ENCODE data around the gene SFMBT2. TPM values are rescaled to one million over a fixed set of nuclear protein-coding genes. Genes with fewer than 3 reads are reported as not detected.

Gene SFMBT2
- total RNA-seq, 3 donors from 2014 or later (not counting 1 experiment from before 2014, with no cell fraction given) = 50.4 to 70.4 (median 52.2) TPM

GRCh38 chr10:7354330-7355047 is 56.3 kb downstream of the SFMBT2 start:
- H3K4me1 ChIP-seq (ENCODE audit: control insufficient read depth, insufficient read depth, low read length) = no peaks in the 10 kb centered on the region
- ATAC-seq (no peak), DNase-seq (no peak)
- TF ChIP-seq CTCF (IDR thresholded peaks at IDR 0.05) = no peak
- intact Hi-C loops (cut with micrococcal nuclease) = no loop called here
- no peaks in the 10 kb centered on the region for H3K9me3 ChIP-seq (ENCODE audit: control insufficient read depth, insufficient read depth, low read length)
- Mint-ChIP-seq H3K27me3 (ENCODE audit: low read depth in 2 of 2) (no peaks in the 10 kb centered on the region), H3K4me1 (peaks cover 68 to 73% of the 10 kb centered on the region in 2 donors), H3K4me3 (no peak overlapping the region), H3K27ac (peak overlapping the region; percentile 42 to 52), H3K36me3 (peaks cover 11% of the 10 kb centered on the region), H3K9me3 (no peaks in the 10 kb centered on the region)
- WGBS (ENCODE audit: insufficient coverage) = 96% methylated on average over 10 of the region's 11 CpGs
- H3K27ac ChIP-seq (ENCODE audit: low read length) = no peak overlapping the region
- no peak overlapping the region for H3K4me3 ChIP-seq (ENCODE audit: low read length)
- H3K36me3 ChIP-seq (ENCODE audit: control insufficient read depth, insufficient read depth, low read length) = peaks cover 8% of the 10 kb centered on the region
- no peaks in the 10 kb centered on the region for H3K27me3 ChIP-seq (ENCODE audit: control insufficient read depth, insufficient read depth, low read length)

GRCh38 chr10:7351894-7352293 is 58.9 kb downstream of the SFMBT2 start:
- no peaks in the 10 kb centered on the region for H3K27me3 ChIP-seq (ENCODE audit: control insufficient read depth, insufficient read depth, low read length)
- no peak overlapping the region for H3K4me3 ChIP-seq (ENCODE audit: low read length)
- Mint-ChIP-seq H3K27me3 (ENCODE audit: low read depth in 2 of 2) (no peaks in the 10 kb centered on the region), H3K4me3 (no peak overlapping the region), H3K36me3 (peaks cover 11% of the 10 kb centered on the region), H3K4me1 (peaks cover 59 to 81% of the 10 kb centered on the region in 2 donors), H3K27ac (peak overlapping the region; percentile 5 to 37), H3K9me3 (no peaks in the 10 kb centered on the region)
- intact Hi-C loops (cut with micrococcal nuclease) = no loop called here
- H3K36me3 ChIP-seq (ENCODE audit: control insufficient read depth, insufficient read depth, low read length) = peaks cover 7% of the 10 kb centered on the region
- no peak for DNase-seq
- TF ChIP-seq CTCF (IDR thresholded peaks at IDR 0.05) = no peak
- WGBS (ENCODE audit: insufficient coverage) = 93% methylated on average over 9 of the region's 9 CpGs
- H3K4me1 ChIP-seq (ENCODE audit: control insufficient read depth, insufficient read depth, low read length) = no peaks in the 10 kb centered on the region
- H3K27ac ChIP-seq (ENCODE audit: low read length) = no peak overlapping the region
- H3K9me3 ChIP-seq (ENCODE audit: control insufficient read depth, insufficient read depth, low read length) = no peaks in the 10 kb centered on the region
- no peak for ATAC-seq

GRCh38 chr10:7350541-7351195 is 60.2 kb downstream of the SFMBT2 start:
- no peak overlapping the region for H3K4me3 Mint-ChIP-seq
- intact Hi-C loops (cut with micrococcal nuclease) = no loop called here

More at GRCh38 chr10:7350541-7351195, 60.2 kb downstream of the SFMBT2 start:
- Mint-ChIP-seq H3K27ac (peak overlapping the region; percentile 21 to 69), H3K4me1 (peaks cover 56 to 78% of the 10 kb centered on the region in 2 donors), H3K36me3 (peaks cover 11% of the 10 kb centered on the region), H3K27me3 (ENCODE audit: low read depth in 2 of 2) (no peaks in the 10 kb centered on the region), H3K9me3 (no peaks in the 10 kb centered on the region)
- Histone ChIP-seq H3K9me3 (ENCODE audit: control insufficient read depth, insufficient read depth, low read length) (no peaks in the 10 kb centered on the region), H3K36me3 (ENCODE audit: control insufficient read depth, insufficient read depth, low read length) (peaks cover 5% of the 10 kb centered on the region), H3K4me3 (ENCODE audit: low read length) (no peak overlapping the region), H3K4me1 (ENCODE audit: control insufficient read depth, insufficient read depth, low read length) (no peaks in the 10 kb centered on the region), H3K27me3 (ENCODE audit: control insufficient read depth, insufficient read depth, low read length) (no peaks in the 10 kb centered on the region), H3K27ac (ENCODE audit: low read length) (no peak overlapping the region)
- WGBS (ENCODE audit: insufficient coverage) = 100% methylated on average over 2 of the region's 3 CpGs
- ATAC-seq = no peak
- no peak for DNase-seq
- no peak for TF ChIP-seq CTCF (IDR thresholded peaks at IDR 0.05)

All from natural killer cell (primary cell).